SK-N-SH (cell line): ENCODE data around the gene PDIK1L. TPM values are rescaled to one million over a fixed set of nuclear protein-coding genes. Genes with fewer than 3 reads are reported as not detected.

Source experiments
- CTCF ChIA-PET: fragments of 300-600, 350-600 bp; formaldehyde crosslinking; extraction: SDS; loops from one replicate; lab custom pipeline; 2021; lab: Yijun Ruan, JAX
- POLR2A ChIA-PET: fragments of 350-600 bp; sonication (Branson Sonifier 250); formaldehyde crosslinking; extraction: SDS; loops from one replicate; lab custom pipeline; 2020; ENCODE audit warnings: antibody characterized with exemption, inconsistent platforms; lab: Yijun Ruan, JAX
- DNase-seq: peaks from one replicate; pipeline ENCODE4 v3.0.0; 2012
- H2AFZ ChIP-seq: fragments of 200-600 bp; sonication (generic); 2 replicates; pipeline ENCODE4 v1.8.1; 2016; ENCODE audit warnings: antibody characterized with exemption, mild to moderate bottlenecking, low read depth
- H3F3A ChIP-seq: fragments of 200-600 bp; sonication (generic); replicated peaks from 2 replicates; pipeline ENCODE3; 2016; ENCODE audit warnings: antibody characterized with exemption, mild to moderate bottlenecking; ENCODE audit not compliant: insufficient read depth
- H3K27ac ChIP-seq, 2 experiments: fragments of 200-500 bp in 1 of 2; fragments of 200-600 bp in 1 of 2; sonication (Bioruptor generic) in 1 of 2; sonication (generic), shearing (Covaris generic) in 1 of 2; 2 replicates each; pipeline versions ENCODE4 v1.5.1 to v1.6.1; 2014 to 2016; ENCODE audit warnings: low read depth in 2 of 2, inconsistent platforms in 1 of 2, low read length in 1 of 2, mild to moderate bottlenecking in 1 of 2, mixed read lengths in 1 of 2
- H3K27me3 ChIP-seq: fragments of 200-600 bp; sonication (generic), shearing (Covaris generic); 2 replicates; pipeline ENCODE4 v1.6.1; 2016; ENCODE audit warnings: mixed run types; ENCODE audit not compliant: insufficient read depth
- H3K36me3 ChIP-seq, 2 experiments: fragments of 200-500 bp in 1 of 2; fragments of 200-600 bp in 1 of 2; sonication (Bioruptor generic) in 1 of 2; sonication (generic) in 1 of 2; replicated peaks in 1 of 2; 2 replicates each; pipeline versions ENCODE3 to v1.5.1; 2014 to 2016; ENCODE audit warnings: low read length in 1 of 2, mild to moderate bottlenecking in 1 of 2; ENCODE audit not compliant: insufficient read depth in 2 of 2, control insufficient read depth in 1 of 2
- H3K4me1 ChIP-seq, 2 experiments: fragments of 200-500 bp in 1 of 2; fragments of 200-600 bp in 1 of 2; sonication (Bioruptor generic) in 1 of 2; sonication (generic), shearing (Covaris generic) in 1 of 2; 2 replicates each; pipeline versions ENCODE4 v1.5.1 to v1.6.1; 2014 to 2016; ENCODE audit warnings: low read depth in 1 of 2, low read length in 1 of 2, mixed run types in 1 of 2; ENCODE audit not compliant: insufficient read depth in 2 of 2, control insufficient read depth in 1 of 2
- H3K4me2 ChIP-seq: fragments of 200-600 bp; sonication (generic), shearing (Covaris generic); 2 replicates; pipeline ENCODE4 v1.6.1; 2017; ENCODE audit warnings: mixed run types
- H3K4me3 ChIP-seq, 2 experiments: fragments of 200-500 bp in 1 of 2; fragments of 200-600 bp in 1 of 2; sonication (Bioruptor generic) in 1 of 2; sonication (generic), shearing (Covaris generic) in 1 of 2; 2 replicates each; pipeline versions ENCODE4 v1.5.1 to v1.8.1; 2014 to 2016; ENCODE audit warnings: low read depth in 2 of 2, inconsistent platforms in 1 of 2, low read length in 1 of 2, mild to moderate bottlenecking in 1 of 2, mixed read lengths in 1 of 2, moderate library complexity in 1 of 2
- H3K79me2 ChIP-seq: fragments of 200-600 bp; sonication (generic); 2 replicates; pipeline ENCODE4 v1.8.1; 2017; ENCODE audit warnings: mild to moderate bottlenecking; ENCODE audit not compliant: insufficient read depth
- H3K9ac ChIP-seq: fragments of 200-600 bp; sonication (generic); 2 replicates; pipeline ENCODE4 v1.6.1; 2017; ENCODE audit warnings: mixed run types
- H3K9me2 ChIP-seq: fragments of 200-600 bp; sonication (generic); 2 replicates; pipeline ENCODE4 v1.6.1; 2017; ENCODE audit warnings: mixed run types
- H3K9me3 ChIP-seq: fragments of 200-600 bp; sonication (generic); 2 replicates; pipeline ENCODE4 v1.6.1; 2017; ENCODE audit warnings: mixed run types, mild to moderate bottlenecking, moderate library complexity
- H4K20me1 ChIP-seq: fragments of 200-600 bp; sonication (generic); 2 replicates; pipeline ENCODE4 v1.6.1; 2017; ENCODE audit warnings: mild to moderate bottlenecking, mixed run types; ENCODE audit not compliant: insufficient read depth
- CHD2 ChIP-seq: fragments of 150-350 bp; IDR thresholded peaks from 2 replicates; pipeline ENCODE4 v1.6.1; 2018; ENCODE audit warnings: low read length; ENCODE audit not compliant: partially characterized antibody
- EZH2phosphoT487 ChIP-seq: fragments of 200-600 bp; sonication (generic); IDR thresholded peaks from 2 replicates; pipeline ENCODE4 v1.6.1; 2017; ENCODE audit warnings: low read depth, mixed run types, mild to moderate bottlenecking, antibody characterized with exemption, moderate library complexity, borderline replicate concordance
- FOXM1 ChIP-seq: IDR thresholded peaks from 2 replicates; pipeline ENCODE4 v1.4.0; 2012; ENCODE audit warnings: low read depth, mild to moderate bottlenecking
- GATA2 ChIP-seq: sonication (generic); formaldehyde crosslinking; IDR thresholded peaks from 2 replicates; pipeline ENCODE4 v1.5.0; 2020; ENCODE audit warnings: mild to moderate bottlenecking, missing genetic modification reagents
- JUND ChIP-seq: IDR thresholded peaks from 2 replicates; pipeline ENCODE4 v1.4.0; 2012
- MXI1 ChIP-seq: IDR thresholded peaks from 2 replicates; pipeline ENCODE4 v1.6.1; 2012; ENCODE audit warnings: mild to moderate bottlenecking, low read depth, low read length, improper control_type of control experiment
- POLR2AphosphoS5 ChIP-seq: IDR thresholded peaks from 2 replicates; pipeline ENCODE4 v1.6.1; 2012; ENCODE audit warnings: low read depth, low read length
- RAD21 ChIP-seq: IDR thresholded peaks from 2 replicates; pipeline ENCODE4 v1.6.1; 2012; ENCODE audit warnings: mild to moderate bottlenecking, low read length
- RFX5 ChIP-seq: IDR thresholded peaks from 2 replicates; pipeline ENCODE4 v1.6.1; 2012; ENCODE audit warnings: mild to moderate bottlenecking, improper control_type of control experiment, low read length
- RXRA ChIP-seq: IDR thresholded peaks from 2 replicates; pipeline ENCODE4 v1.4.0; 2012; ENCODE audit warnings: low read depth, mild to moderate bottlenecking, borderline replicate concordance
- SMC3 ChIP-seq: IDR thresholded peaks from 2 replicates; pipeline ENCODE4 v1.6.1; 2012; ENCODE audit warnings: low read depth, low read length, improper control_type of control experiment
- TAF1 ChIP-seq: IDR thresholded peaks from 2 replicates; pipeline ENCODE4 v1.6.1; 2012; ENCODE audit warnings: low read depth, mild to moderate bottlenecking, low read length, moderate library complexity, borderline replicate concordance
- TCF12 ChIP-seq: IDR thresholded peaks from 2 replicates; pipeline ENCODE4 v1.4.0; 2012
- TEAD4 ChIP-seq: IDR thresholded peaks from 2 replicates; pipeline ENCODE4 v1.4.0; 2012; ENCODE audit warnings: mild to moderate bottlenecking, borderline replicate concordance; ENCODE audit not compliant: insufficient read depth
- USF1 ChIP-seq: IDR thresholded peaks from 2 replicates; pipeline ENCODE4 v1.4.0; 2012; ENCODE audit warnings: low read depth, borderline replicate concordance
- YY1 ChIP-seq: IDR thresholded peaks from 2 replicates; pipeline ENCODE4 v1.4.0; 2012; ENCODE audit warnings: low read depth, mild to moderate bottlenecking
- ZBTB33 ChIP-seq: IDR thresholded peaks from 2 replicates; pipeline ENCODE4 v1.4.0; 2012; ENCODE audit warnings: low read depth, borderline replicate concordance
- WGBS: methylation state at CpG from one replicate; pipeline ENCODE4 v1.1.6; 2017; ENCODE audit warnings: low lambda C conversion rate; 5-methylcytosine and 5-hydroxymethylcytosine counted together
- polyA plus RNA-seq, 3 experiments: library from polyadenylated mRNA; depleted of rRNA; stranded (reverse); fragments of >200 nt; gene quantifications; 2 replicates each; pipeline ENCODE4 v1.2.3, GENCODE V29; 2012

PDIK1L gene
- polyA plus RNA-seq, 1 of the 3 experiments (the other 2 are of a cell fraction), result 1.2 TPM

- Histone ChIP-seq H3K36me3 (no peaks in the 10 kb centered on the region), H3K4me1 (peaks cover 0 to 3% of the 10 kb centered on the region in 2 experiments; a peak in 1 of 4 replicates), H3K4me3 (no peak overlapping the region), H3K79me2 (no peaks in the 10 kb centered on the region), H3K4me2 (no peak overlapping the region), H3F3A (no peaks in the 10 kb centered on the region), H4K20me1 (no peaks in the 10 kb centered on the region), H3K9ac (no peak overlapping the region), H3K9me3 (no peaks in the 10 kb centered on the region), H3K27me3 (peaks cover 33% of the 10 kb centered on the region), H2AFZ (no peak overlapping the region), H3K9me2 (no peaks in the 10 kb centered on the region), H3K27ac (no peak overlapping the region)
- DNase-seq, result no peak
- ChIA-PET CTCF (interaction anchor here (0.8 kb wide), 2 partner anchors 14 to 25 kb away, joined by 3 read pairs; no protein-coding TSS in a partner anchor), POLR2A (no interaction called here)
- WGBS, result 77% methylated on average over 6 of the region's 6 CpGs
- TF ChIP-seq ZBTB33 (no peak), EZH2phosphoT487 (no peak), POLR2AphosphoS5 (no peak), CHD2 (no peak), SMC3 (no peak), TCF12 (no peak), RXRA (no peak), USF1 (no peak), JUND (no peak), YY1 (no peak), TEAD4 (no peak), RFX5 (no peak), GATA2 (CRISPR knock-in tag) (no peak), FOXM1 (no peak), RAD21 (no peak), MXI1 (no peak)
These were observed 40.7 kb upstream of the PDIK1L start for GRCh38 chr1:26070963-26071342.

- Histone ChIP-seq H3K27ac (no peak overlapping the region), H3K4me3 (no peak overlapping the region), H3K4me1 (peaks cover 0 to 3% of the 10 kb centered on the region in 2 experiments; a peak in 1 of 4 replicates), H3K9ac (no peak overlapping the region), H3F3A (no peaks in the 10 kb centered on the region), H2AFZ (no peak overlapping the region), H3K36me3 (no peaks in the 10 kb centered on the region), H3K4me2 (no peak overlapping the region), H3K9me2 (no peaks in the 10 kb centered on the region), H3K79me2 (no peaks in the 10 kb centered on the region), H3K27me3 (peaks cover 33% of the 10 kb centered on the region), H4K20me1 (no peaks in the 10 kb centered on the region), H3K9me3 (no peaks in the 10 kb centered on the region)
- ChIA-PET POLR2A (interaction anchor here (0.7 kb wide), 1 partner anchor 65 kb away, joined by 3 read pairs; no protein-coding TSS in a partner anchor), CTCF (no interaction called here)
- no peak for DNase-seq
- TF ChIP-seq TAF1 (no peak), TCF12 (0 out of 2 replicates have a peak, but pooled peaks have one; percentile 23)
- 10% methylated on average over 5 of the region's 6 CpGs for WGBS
These were observed 39.3 kb upstream of the PDIK1L start for GRCh38 chr1:26072305-26072704.
